Right kidney (tissue), 1 donor: ENCODE results near the gene FBLN5.
"Not testable (repeated sequence)": the region's sequence is repeated elsewhere in the genome, so short reads cannot be mapped to it uniquely, and the experiment has no call there.

Source experiments
- DNase-seq: peaks from one replicate; pipeline ENCODE4 v3.0.0-alpha.2; 2016

FBLN5 gene

DNA sequence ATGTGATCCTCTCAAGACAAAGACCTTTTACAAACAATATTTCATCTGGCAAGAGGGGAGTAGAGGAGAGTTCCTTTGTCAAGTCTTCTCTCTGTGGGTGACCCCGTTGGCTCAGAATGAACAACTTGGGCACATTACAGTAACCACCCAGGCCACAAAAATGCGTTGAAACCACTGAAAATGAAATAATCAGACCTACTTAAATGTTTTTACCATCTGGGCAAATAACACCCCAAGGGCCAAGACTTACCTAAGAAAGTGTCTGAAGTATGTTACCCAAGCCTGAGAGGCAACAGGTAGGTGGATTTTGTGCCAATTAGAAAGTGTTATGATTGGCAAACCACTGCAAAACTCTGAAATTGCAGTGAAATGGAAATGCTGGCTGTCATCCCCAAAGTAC lies 81.4 kb downstream of the FBLN5 start:
- no peak for DNase-seq

GRCh38 chr14:91862417-91862816 lies 85.1 kb downstream of the FBLN5 start:
- DNase-seq: no peak

GRCh38 chr14:91861091-91861490 lies 86.4 kb downstream of the FBLN5 start:
- no peak for DNase-seq

- DNase-seq: no peak
Observed at GRCh38 chr14:91860238-91860637, 87.3 kb downstream of the FBLN5 start.

DNA sequence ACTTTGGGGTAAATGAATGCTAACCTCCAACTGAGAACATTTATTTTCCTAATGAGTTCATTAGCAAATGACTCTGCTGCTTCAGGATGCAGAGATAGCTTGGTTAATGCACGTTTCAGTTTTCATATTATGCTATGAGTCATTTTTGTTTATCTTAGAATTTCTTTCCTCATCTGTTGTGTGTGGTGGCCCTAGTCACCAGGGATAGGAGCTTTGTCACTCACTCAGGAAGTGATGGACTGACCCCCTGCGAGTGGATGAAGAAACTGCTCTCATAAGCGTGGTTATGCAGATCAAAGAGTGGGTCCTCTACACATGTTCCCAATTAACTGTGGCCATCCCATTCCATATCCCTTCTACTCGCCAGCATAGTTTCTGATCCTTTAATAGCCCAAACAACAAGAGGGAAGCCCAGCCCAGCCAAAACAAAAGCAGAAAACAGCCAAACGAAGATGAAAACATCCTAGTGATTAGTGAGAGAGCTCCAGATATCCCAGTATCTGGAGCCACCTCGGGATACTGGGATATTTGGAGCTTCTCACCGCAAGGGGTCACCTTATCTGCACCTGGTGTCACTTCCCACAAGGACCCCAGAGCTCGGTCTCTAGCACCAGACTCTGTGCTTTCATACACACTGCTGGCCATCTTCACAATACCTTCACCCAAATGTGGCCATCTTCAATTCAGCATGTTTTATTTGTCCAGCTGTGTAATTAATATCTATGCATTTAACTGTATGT lies 88.8 kb downstream of the FBLN5 start:
- DNase-seq: no peak

- DNase-seq: no peak
Observed at GRCh38 chr14:91857614-91858013, 89.9 kb downstream of the FBLN5 start.

DNA sequence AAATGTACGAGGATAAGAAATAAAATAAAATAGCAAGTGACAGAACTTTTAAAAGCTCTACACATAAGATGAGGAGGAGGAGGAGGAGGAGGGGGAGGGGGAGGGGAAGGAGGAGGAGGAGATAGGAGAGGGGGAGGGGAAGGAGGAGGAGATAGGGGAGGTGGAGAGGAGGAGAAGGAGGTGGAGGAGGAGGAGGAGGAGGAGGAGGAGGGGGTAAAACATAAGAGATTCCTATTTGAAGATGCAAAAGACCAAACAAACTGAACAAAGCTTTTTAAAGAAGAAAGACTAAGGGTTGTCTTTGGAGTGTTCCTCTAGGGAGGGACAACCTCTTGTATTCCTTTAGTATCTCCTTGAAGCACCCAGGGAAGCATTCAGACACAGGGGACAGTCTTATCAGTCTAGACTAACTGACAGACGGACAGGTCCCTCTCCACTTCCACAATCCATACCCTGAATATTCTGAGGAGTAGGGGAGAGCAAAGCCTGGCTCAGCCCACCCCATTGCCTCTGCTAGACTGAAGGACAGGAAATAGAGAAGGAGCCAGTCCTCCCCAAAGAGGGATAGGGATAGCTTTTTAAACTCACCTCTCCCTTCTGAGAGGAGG lies 93.1 kb downstream of the FBLN5 start:
- DNase-seq: no peak

GRCh38 chr14:91851563-91851962 lies 95.9 kb downstream of the FBLN5 start:
- DNase-seq: no peak

- no peak for DNase-seq
Observed at GRCh38 chr14:91848504-91849001, 98.9 kb downstream of the FBLN5 start.

DNA sequence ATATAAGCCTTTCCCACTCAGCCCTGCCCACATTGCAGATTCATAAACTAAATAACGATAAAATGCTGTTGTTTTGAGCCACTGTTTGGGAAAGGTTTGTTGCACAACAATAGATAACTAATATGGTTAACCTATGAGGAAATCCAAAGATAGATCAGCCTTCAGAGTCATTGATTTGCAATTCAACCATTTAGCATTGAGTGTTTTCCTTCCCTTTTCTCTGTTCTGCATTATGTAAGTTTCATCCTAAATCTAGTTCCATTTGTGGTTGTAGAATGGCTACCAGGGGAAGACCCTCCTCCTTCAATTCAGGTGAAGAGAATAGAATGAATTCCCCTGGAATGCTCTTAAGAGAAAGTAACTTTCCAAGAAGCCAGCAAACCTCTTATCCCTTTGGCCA lies 99.8 kb downstream of the FBLN5 start:
- DNase-seq: no peak

DNA sequence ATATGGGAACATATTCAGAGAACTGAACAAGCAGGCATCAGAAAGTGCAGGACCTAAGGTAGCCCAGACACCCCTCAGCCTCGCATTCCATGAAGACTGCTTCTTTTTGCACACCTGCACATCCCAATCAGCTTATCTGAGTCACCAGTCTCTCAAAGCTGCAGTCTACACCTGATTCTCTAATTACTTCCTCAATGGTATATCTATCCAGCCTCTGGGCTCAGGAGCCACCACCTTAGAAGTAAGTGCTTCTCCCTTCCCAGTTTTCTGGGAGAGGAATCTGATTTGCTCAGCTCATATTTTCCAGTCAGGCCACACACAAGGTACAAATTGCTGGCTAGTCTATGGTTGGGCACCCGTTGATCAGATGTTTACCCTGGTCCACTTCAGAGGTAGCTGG lies 101.8 kb downstream of the FBLN5 start:
- DNase-seq: no peak

DNA sequence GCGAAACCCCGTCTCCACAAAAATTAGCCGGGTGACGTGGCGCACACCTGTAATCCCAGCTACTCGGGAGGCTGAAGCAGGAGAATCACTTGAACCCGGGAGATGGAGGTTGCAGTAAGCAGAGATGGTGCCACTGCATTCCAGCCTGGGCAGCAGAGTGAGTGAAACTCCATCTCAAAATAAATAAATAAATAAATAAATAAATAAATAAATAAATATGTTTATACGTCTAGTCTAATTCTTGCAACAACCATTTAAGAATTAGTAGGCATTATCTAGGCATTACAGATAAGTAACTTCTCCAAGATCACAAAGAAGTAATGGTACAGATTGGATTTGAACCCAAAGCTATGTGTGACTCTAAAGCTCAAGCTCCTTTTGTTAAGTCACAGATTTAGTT lies 102.4 kb downstream of the FBLN5 start:
- DNase-seq: not testable (repeated sequence)

DNA sequence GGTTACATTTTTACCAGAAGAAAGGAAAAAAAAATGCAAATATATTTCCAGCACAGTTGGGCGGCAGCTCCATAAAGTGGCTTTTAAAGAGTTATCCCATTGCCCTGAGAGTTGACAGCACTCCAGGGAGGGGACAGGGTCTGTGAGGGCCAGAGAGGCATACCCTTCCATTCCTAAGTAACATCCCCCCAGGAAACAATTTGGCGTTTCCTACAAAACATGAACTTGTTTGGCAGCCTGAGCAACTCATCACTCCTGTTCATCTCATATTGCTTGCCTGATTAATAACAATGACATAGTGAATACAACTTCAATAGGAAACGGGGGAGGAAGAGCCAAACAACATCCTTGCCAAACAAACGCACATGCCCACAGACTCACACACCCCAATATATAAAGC lies 103.5 kb downstream of the FBLN5 start:
- DNase-seq: no peak

DNA sequence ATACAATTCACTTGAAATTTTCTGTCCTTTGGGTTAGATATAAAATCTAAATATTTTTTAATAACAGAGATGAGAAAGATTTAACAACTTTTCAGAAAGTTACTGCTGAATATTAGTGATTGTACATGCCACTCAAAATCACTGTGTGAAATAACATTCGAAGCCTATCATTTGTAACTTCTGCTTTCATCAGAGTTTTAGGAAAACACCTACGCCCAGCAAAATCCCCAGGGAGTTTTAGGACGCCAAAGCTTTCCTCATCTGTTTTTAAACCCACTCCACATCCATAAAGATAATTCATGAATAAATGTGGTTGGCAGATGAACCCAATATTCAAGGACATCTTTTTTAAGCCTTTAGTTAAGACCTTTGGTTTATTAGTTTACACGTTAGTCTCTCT lies 104.1 kb downstream of the FBLN5 start:
- no peak for DNase-seq

DNA sequence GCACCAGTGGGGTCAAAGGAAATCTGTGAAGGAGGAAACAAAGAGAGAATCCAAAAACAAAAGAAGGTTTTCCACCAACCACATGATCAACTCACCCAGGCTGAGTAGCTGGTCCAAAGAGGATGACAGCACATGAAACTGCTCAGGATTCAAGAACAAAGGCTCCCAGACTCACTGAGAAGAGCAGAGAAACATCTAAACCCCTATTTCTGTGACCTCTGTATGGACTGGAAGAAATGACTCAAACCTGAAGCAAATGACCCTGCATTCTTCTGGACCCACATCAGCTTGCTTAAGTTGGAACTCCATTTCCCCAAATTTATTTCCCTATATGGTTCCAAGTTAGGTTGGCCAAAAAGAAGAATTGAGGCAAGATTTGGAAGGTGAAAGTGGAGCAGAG lies 106.4 kb downstream of the FBLN5 start:
- DNase-seq: no peak

- no peak for DNase-seq
Observed at GRCh38 chr14:91839749-91840148, 107.7 kb downstream of the FBLN5 start.

GRCh38 chr14:91837076-91837475 lies 110.4 kb downstream of the FBLN5 start:
- no peak for DNase-seq

DNA sequence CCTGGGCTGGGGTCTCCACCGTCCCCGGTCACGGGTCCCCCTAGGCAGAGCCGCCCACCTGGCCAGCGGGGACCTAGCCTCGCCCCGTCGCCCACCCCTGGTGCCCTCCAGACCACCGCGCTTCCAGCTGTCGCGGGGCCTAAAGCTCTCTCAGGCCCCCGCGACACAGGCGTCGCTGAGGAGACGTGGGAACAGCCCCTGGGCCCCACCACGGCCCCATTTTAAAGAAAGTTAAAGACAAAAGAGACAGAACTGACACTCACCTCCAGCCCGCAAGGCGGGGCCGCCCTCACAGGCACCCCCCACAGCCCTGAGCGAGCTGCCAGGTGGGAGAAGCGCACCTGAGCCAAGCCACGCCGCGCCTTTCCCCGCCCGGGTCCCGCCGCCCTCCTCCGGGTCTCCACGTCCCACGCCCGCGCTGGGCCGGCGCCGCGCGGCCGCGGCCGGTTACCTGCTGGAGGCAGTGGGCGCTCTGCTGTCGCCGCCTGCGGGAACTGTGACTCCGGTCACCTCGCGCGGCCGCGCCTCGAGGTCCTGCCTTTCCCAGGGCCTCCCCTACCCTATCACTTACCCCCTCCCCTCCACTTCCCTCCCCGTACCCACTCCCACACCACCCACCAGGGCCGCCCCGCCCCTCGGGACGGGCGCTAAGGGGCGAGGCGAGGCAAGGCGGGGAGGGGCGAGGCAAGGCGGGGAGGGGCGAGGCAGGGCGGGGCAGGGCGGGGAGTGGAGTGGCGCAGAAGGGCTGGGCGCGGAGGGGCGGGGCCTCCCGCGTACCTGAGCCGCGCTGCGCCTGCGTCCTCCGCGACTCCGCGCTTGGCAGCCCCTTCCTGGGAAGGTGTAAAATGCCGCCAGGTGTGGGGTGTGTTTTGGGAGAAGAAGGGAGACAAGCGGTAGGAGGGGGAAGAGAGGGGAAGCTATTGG lies 111.3 kb downstream of the FBLN5 start:
- DNase-seq: peak; percentile 71

GRCh38 chr14:91835197-91835919 lies 112.1 kb downstream of the FBLN5 start:
- DNase-seq: no peak

- DNase-seq: no peak
Observed at GRCh38 chr14:91834571-91834970, 112.9 kb downstream of the FBLN5 start.

DNA sequence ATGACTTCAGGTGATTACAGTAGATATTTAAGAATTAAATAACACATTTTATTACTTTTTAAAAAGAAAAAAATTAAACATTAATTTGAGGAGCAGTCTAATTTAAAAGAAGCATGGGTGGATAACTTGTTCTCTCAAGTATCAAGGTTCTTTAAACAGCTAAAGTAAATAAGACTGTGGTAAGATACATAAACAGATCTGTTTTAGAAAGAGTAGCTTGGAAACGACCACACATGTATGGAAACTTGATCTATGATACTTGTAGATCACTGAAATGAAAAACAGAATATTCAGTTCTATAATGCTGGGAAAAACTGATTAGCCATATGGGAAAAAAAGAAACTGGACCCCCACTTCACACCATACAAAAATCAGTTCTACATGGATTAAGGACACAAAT lies 116.2 kb downstream of the FBLN5 start:
- DNase-seq: no peak

DNA sequence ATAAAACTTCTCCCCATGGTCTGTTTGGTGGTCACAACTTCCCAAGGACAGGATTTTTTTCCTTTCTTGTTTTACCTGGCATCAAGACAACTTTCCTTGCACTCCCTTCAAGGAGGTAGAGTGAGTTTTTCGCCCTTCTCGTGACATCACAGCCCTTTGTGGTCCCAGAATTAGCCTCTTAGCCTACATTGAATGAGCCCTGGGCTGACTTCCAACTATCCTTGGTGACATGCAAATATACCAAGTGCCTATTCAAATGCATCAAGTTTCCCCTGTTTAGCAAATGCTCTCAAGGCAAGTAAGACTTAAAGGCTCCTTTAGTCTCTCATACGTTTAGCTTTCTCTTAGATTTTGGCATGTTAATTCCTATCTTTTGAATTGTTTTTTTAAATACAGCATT lies 116.7 kb downstream of the FBLN5 start:
- DNase-seq: no peak
